A549 (cell line): ENCODE results near the gene CT83. TPM values are rescaled to one million over a fixed set of nuclear protein-coding genes. Genes with fewer than 3 reads are reported as not detected.

Source experiments
- ATAC-seq, 2 experiments: fragments of 200-7000 bp in 1 of 2; fragments of >200 bp in 1 of 2; cut with Nextera tagmentation in 1 of 2; cut with Tn5 transposase in 1 of 2; 3 replicates each; pipeline versions ENCODE4 v1.8.0 to v1.9.1; 2018 to 2020; ENCODE audit warnings: mild to moderate bottlenecking in 1 of 2, moderate library complexity in 1 of 2
- CTCF ChIA-PET: fragments of 300-600 bp; sonication (Branson Sonifier 250); formaldehyde crosslinking; extraction: SDS; loops from one replicate; lab custom pipeline; 2021; ENCODE audit warnings: antibody characterized with exemption, inconsistent platforms; lab: Yijun Ruan, JAX
- POLR2A ChIA-PET: fragments of 350-600 bp; formaldehyde crosslinking; extraction: SDS; loops from one replicate; lab custom pipeline; 2021; ENCODE audit warnings: antibody characterized with exemption, inconsistent platforms; lab: Yijun Ruan, JAX
- DNase-seq, 2 experiments: peaks; one replicate each; pipeline versions ENCODE4 v3.0.0 to v3.0.0-alpha.2; 2011 to 2016; ENCODE audit warnings: low read depth in 1 of 2, low spot score in 1 of 2
- FAIRE-seq: peaks from 2 replicates; lab custom pipeline; 2011; peaks lifted over from hg19 to GRCh38; lab: Jason Lieb, UNC
- H3K27ac ChIP-seq, 2 experiments: fragments of >200 bp; sonication (Bioruptor Twin); formaldehyde crosslinking; 3 replicates each; pipeline ENCODE4 v1.5.1; 2016 to 2017
- H3K4me1 ChIP-seq: fragments of >200 bp; sonication (Bioruptor Twin); formaldehyde crosslinking; 3 replicates; pipeline ENCODE4 v1.6.1; 2016
- H3K4me2 ChIP-seq: fragments of >200 bp; sonication (Bioruptor Twin); formaldehyde crosslinking; 3 replicates; pipeline ENCODE4 v1.6.1; 2016
- H3K4me3 ChIP-seq: fragments of >200 bp; sonication (Bioruptor Twin); formaldehyde crosslinking; 3 replicates; pipeline ENCODE4 v1.5.1; 2016
- H3K9me3 ChIP-seq: fragments of >200 bp; sonication (Bioruptor Twin); formaldehyde crosslinking; 3 replicates; pipeline ENCODE4 v1.6.1; 2016
- ATOH8 ChIP-seq: fragments of 250-450 bp; sonication (Bioruptor Pico); IDR thresholded peaks from 2 replicates; pipeline ENCODE4 v1.5.0; 2020; ENCODE audit warnings: low read depth, mild to moderate bottlenecking, moderate library complexity
- BCL3 ChIP-seq: fragments of >200 bp; sonication (Bioruptor Twin); formaldehyde crosslinking; IDR thresholded peaks from 3 replicates; pipeline ENCODE4 v1.6.1; 2016
- CEBPB ChIP-seq, 2 experiments: fragments of >200 bp in 1 of 2; sonication (Bioruptor Twin) in 1 of 2; formaldehyde crosslinking in 1 of 2; IDR thresholded peaks; 2 replicates each; pipeline ENCODE4 v1.6.1; 2012 to 2016
- CHD2 ChIP-seq: fragments of 150-350 bp; IDR thresholded peaks from 2 replicates; pipeline ENCODE4 v1.6.1; 2014; ENCODE audit warnings: low read length; ENCODE audit not compliant: partially characterized antibody
- CHD4 ChIP-seq: fragments of 200-600 bp; sonication (generic); IDR thresholded peaks from 2 replicates; pipeline ENCODE4 v1.6.1; 2016; ENCODE audit warnings: antibody characterized with exemption, mild to moderate bottlenecking, borderline replicate concordance
- EP300 ChIP-seq, 2 experiments: fragments of >200 bp; sonication (Bioruptor Twin); formaldehyde crosslinking; IDR thresholded peaks; 2 replicates in 1 of 2; 3 replicates in 1 of 2; pipeline ENCODE4 v1.6.1; 2016 to 2017
- FOSB ChIP-seq: fragments of 250-450 bp; sonication (Bioruptor Pico); IDR thresholded peaks from 2 replicates; pipeline ENCODE4 v1.5.0; 2020; ENCODE audit warnings: mild to moderate bottlenecking, moderate library complexity
- FOXS1 ChIP-seq: fragments of 250-450 bp; sonication (Bioruptor Pico); IDR thresholded peaks from 2 replicates; pipeline ENCODE4 v1.5.0; 2020; ENCODE audit warnings: mild to moderate bottlenecking, moderate library complexity
- GATA3 ChIP-seq: IDR thresholded peaks from 2 replicates; pipeline ENCODE4 v1.6.1; 2012; ENCODE audit warnings: borderline replicate concordance
- HES2 ChIP-seq: fragments of >200 bp; sonication (Bioruptor Twin); formaldehyde crosslinking; IDR thresholded peaks from 2 replicates; pipeline ENCODE4 v1.6.1; 2016
- HOXA7 ChIP-seq: fragments of 250-450 bp; sonication (Bioruptor Pico); IDR thresholded peaks from 2 replicates; pipeline ENCODE4 v1.5.0; 2020; ENCODE audit warnings: mild to moderate bottlenecking, moderate library complexity
- HOXB5 ChIP-seq: fragments of 250-450 bp; sonication (Bioruptor Pico); IDR thresholded peaks from 2 replicates; pipeline ENCODE4 v1.5.0; 2020; ENCODE audit warnings: mild to moderate bottlenecking, moderate library complexity
- JUNB ChIP-seq: fragments of >200 bp; sonication (Bioruptor Twin); formaldehyde crosslinking; IDR thresholded peaks from 2 replicates; pipeline ENCODE4 v1.6.1; 2016
- KDM5A ChIP-seq: fragments of 200-600 bp; sonication (generic); IDR thresholded peaks from 2 replicates; pipeline ENCODE4 v1.6.1; 2016; ENCODE audit warnings: antibody characterized with exemption, mild to moderate bottlenecking
- NFE2L2 ChIP-seq: fragments of 150-350 bp; conservative IDR thresholded peaks from 2 replicates; pipeline ENCODE4 v1.6.1; 2014; ENCODE audit warnings: low read length
- NPAS2 ChIP-seq: fragments of 250-450 bp; sonication (Bioruptor Pico); IDR thresholded peaks from 2 replicates; pipeline ENCODE4 v1.8.0; 2022; ENCODE audit warnings: mild to moderate bottlenecking, moderate library complexity, borderline replicate concordance
- NR3C1 ChIP-seq: fragments of >200 bp; sonication (Bioruptor Twin); formaldehyde crosslinking; IDR thresholded peaks from 3 replicates; pipeline ENCODE4 v1.6.1; 2017
- PBX3 ChIP-seq: IDR thresholded peaks from 2 replicates; pipeline ENCODE4 v1.6.1; 2012
- POLR2AphosphoS2 ChIP-seq: conservative IDR thresholded peaks from 2 replicates; pipeline ENCODE4 v1.6.1; 2012; ENCODE audit warnings: low read length, improper control_type of control experiment, inconsistent platforms
- SMC3 ChIP-seq: fragments of >200 bp; sonication (Bioruptor Twin); formaldehyde crosslinking; IDR thresholded peaks from 3 replicates; pipeline ENCODE4 v1.6.1; 2018; ENCODE audit warnings: inconsistent platforms
- SREBF2 ChIP-seq: fragments of 450-650 bp; IDR thresholded peaks from 2 replicates; pipeline ENCODE4 v1.6.1; 2014; ENCODE audit warnings: mild to moderate bottlenecking, moderate library complexity
- ZC3H11A ChIP-seq: fragments of 450-650 bp; IDR thresholded peaks from 2 replicates; pipeline ENCODE4 v1.6.1; 2014; ENCODE audit warnings: antibody characterized with exemption, mild to moderate bottlenecking
- WGBS: methylation state at CpG from one replicate; pipeline ENCODE4 v1.1.6; 2017; ENCODE audit errors: missing lambda C conversion rate; 5-methylcytosine and 5-hydroxymethylcytosine counted together
- polyA minus RNA-seq: library from RNA; depleted of rRNA, polyadenylated mRNA; stranded (reverse); fragments of >200 nt; gene quantifications from 2 replicates; pipeline ENCODE4 v1.2.3, GENCODE V29; 2011; rRNA and poly(A)+ RNA removed
- polyA plus RNA-seq, 4 experiments: library from polyadenylated mRNA; depleted of rRNA in 3 of 4; stranded (reverse); fragments of >200 nt; fragmentation: RNase III in 1 of 4; extraction: RNeasy Plus Mini Kit Qiagen cat#74134 plus additional on column Dnase treatment in 1 of 4; gene quantifications; 2 replicates in 3 of 4; 3 replicates in 1 of 4; pipeline ENCODE4 v1.2.3, GENCODE V29; 2011 to 2017

The CT83 gene
- polyA plus RNA-seq (2011; rRNA removed) (not detected in 2 replicates), polyA plus RNA-seq (2017; fragmentation: RNase III; extraction: RNeasy Plus Mini Kit Qiagen cat#74134 plus additional on column Dnase treatment) (not detected in 3 replicates), polyA minus RNA-seq (not detected in 2 replicates)
- not detected in 2 replicates for polyA plus RNA-seq (2012; cell fraction: cytosol; rRNA removed)
- not detected in 2 replicates for polyA plus RNA-seq (2012; cell fraction: nucleus; rRNA removed)

GRCh38 chrX:116462822-116463221 lies at the start of gene CT83:
TSS of gene CT83 (minus strand) at chrX:116462976. CDS start at chrX:116462856, 120 bp downstream.
- TF ChIP-seq KDM5A = no peak
- Histone ChIP-seq H3K9me3 (no peaks in the 10 kb centered on the region), H3K4me2 (no peak within 1 kb of the TSS), H3K4me1 (no peaks in the 10 kb centered on the region), H3K4me3 (no peak within 1 kb of the TSS), H3K27ac (no peak within 1 kb of the TSS)
- ATAC-seq (no peak), FAIRE-seq (no peak), DNase-seq (no peak)
- CTCF ChIA-PET = no interaction called here
- 75% methylated on average over 18 of the region's 18 CpGs for WGBS
- POLR2A ChIA-PET = no interaction called here

- Histone ChIP-seq H3K4me1 (no peaks in the 10 kb centered on the region), H3K4me3 (no peak overlapping the region), H3K4me2 (no peak overlapping the region), H3K27ac (no peak overlapping the region), H3K9me3 (no peaks in the 10 kb centered on the region)
- ChIA-PET CTCF (interaction anchor here (1.0 kb wide), 1 partner anchor 10 kb away, joined by 3 read pairs; no protein-coding TSS in a partner anchor), POLR2A (no interaction called here)
- TF ChIP-seq BCL3 (no peak), EP300 (IDR thresholded peaks at IDR 0.05) (no peak), HES2 (no peak), ATOH8 (CRISPR knock-in tag) (no peak), GATA3 (no peak), POLR2AphosphoS2 (no peak), FOXS1 (CRISPR knock-in tag) (no peak), KDM5A (no peak), SREBF2 (no peak), FOSB (CRISPR knock-in tag) (no peak)
- no peak for FAIRE-seq
- ATAC-seq = peak in 1 of 2 experiments; percentile 47; a peak in 4 of 6 replicates
- peak in 1 of 2 experiments; percentile 16 for DNase-seq
Measured at GRCh38 chrX:116499780-116500179, 37.0 kb upstream of the CT83 start.

GRCh38 chrX:116493271-116493670 lies 30.5 kb upstream of the CT83 start:
- DNase-seq = no peak
- no peak overlapping the region for H3K4me3 ChIP-seq
- no peaks in the 10 kb centered on the region for H3K9me3 ChIP-seq
- WGBS = 60% methylated on average over 2 of the region's 2 CpGs
- POLR2A ChIA-PET = no interaction called here
- H3K4me1 ChIP-seq = no peaks in the 10 kb centered on the region
- peak; percentile 90 for FAIRE-seq
- H3K27ac ChIP-seq = no peak overlapping the region
- TF ChIP-seq JUNB = no peak
- no peak for TF ChIP-seq NR3C1
- TF ChIP-seq CEBPB (IDR thresholded peaks at IDR 0.05) = no peak
- no peak for TF ChIP-seq EP300 (IDR thresholded peaks at IDR 0.05)
- no peak for TF ChIP-seq FOSB (CRISPR knock-in tag)
- no peak for TF ChIP-seq NPAS2 (CRISPR knock-in tag)
- no peak for TF ChIP-seq POLR2AphosphoS2
- no peak for TF ChIP-seq NFE2L2
- TF ChIP-seq CHD2 = no peak
- TF ChIP-seq ZC3H11A = no peak
- no peak for TF ChIP-seq CHD4
- no peak for TF ChIP-seq SMC3
- TF ChIP-seq ATOH8 (CRISPR knock-in tag) = no peak
- TF ChIP-seq PBX3 = no peak
- TF ChIP-seq HOXA7 (CRISPR knock-in tag) = no peak
- no peak for TF ChIP-seq KDM5A
- no peak for TF ChIP-seq HOXB5 (CRISPR knock-in tag)
- ATAC-seq = no peak
- CTCF ChIA-PET = no interaction called here
- H3K4me2 ChIP-seq = no peak overlapping the region
